PFSK-1 (cell line): ENCODE measurements around the gene UVRAG.

Source experiments
- POLR2AphosphoS5 ChIP-seq: IDR thresholded peaks from 2 replicates; pipeline ENCODE4 v1.6.1; 2012; ENCODE audit warnings: low read depth, mild to moderate bottlenecking, control low read depth, low read length, moderate library complexity
- SIN3A ChIP-seq: IDR thresholded peaks from 2 replicates; pipeline ENCODE4 v1.6.1; 2012; ENCODE audit warnings: mild to moderate bottlenecking, low read length, moderate library complexity, borderline replicate concordance; ENCODE audit not compliant: insufficient read depth

DNA sequence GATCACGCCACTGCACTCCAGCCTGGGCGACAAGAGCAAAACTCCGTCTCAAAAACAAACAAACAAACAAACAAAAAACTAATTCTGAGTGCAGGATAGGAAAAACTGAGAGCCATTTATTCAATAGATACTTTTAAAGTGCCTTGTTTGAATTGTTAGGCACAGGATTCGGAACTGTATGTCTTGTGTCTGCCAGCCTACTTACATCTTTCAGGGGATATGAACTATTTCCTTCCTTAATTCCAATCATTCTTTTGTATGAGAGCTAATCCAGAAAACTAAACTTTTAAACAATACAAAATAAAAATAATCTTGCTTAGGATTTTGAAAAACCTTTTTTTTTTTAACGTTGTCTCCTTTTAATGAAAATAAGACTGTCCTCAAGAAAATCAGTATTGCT lies 12.6 kb downstream of the UVRAG start:
- no peak for TF ChIP-seq POLR2AphosphoS5
- no peak for TF ChIP-seq SIN3A
